DOHH2 (cell line): ENCODE measurements around the gene LRPPRC.

ENCODE experiments used
- EZH2phosphoT487 ChIP-seq: fragments of 200-600 bp; sonication (generic); IDR thresholded peaks from 2 replicates; pipeline ENCODE4 v1.6.1; 2017; ENCODE audit warnings: borderline replicate concordance, mild to moderate bottlenecking, antibody characterized with exemption, low read length, moderate library complexity, mixed read lengths
- TF ChIP-seq, protein P1 (sequence below): fragments of 200-600 bp; sonication (generic); IDR thresholded peaks from one replicate; pipeline ENCODE4 v1.5.1; 2014; ENCODE audit warnings: antibody characterized with exemption, mild to moderate bottlenecking, low read depth, low read length; ENCODE audit not compliant: poor library complexity, severe bottlenecking

DNA sequence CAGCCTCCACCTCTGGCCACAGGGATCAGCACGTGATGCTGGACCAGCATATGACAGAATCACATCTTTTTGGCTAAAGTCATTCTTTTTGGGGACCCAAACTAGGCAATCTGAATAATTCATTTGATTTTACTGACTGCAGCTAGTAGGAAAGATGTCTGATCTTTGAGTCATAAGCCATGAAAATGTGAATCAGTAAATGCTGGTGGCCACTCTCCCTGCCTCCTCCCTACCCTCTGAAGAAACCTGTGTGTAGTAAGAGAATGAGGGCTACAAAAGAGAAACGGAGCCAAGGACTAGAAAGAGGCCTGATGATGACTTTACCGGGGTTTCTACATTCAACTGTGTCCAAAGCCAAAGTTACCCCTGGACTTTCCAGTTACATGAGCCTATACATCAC is 10.1 kb upstream of the LRPPRC start:
- TF ChIP-seq, protein P1, sequence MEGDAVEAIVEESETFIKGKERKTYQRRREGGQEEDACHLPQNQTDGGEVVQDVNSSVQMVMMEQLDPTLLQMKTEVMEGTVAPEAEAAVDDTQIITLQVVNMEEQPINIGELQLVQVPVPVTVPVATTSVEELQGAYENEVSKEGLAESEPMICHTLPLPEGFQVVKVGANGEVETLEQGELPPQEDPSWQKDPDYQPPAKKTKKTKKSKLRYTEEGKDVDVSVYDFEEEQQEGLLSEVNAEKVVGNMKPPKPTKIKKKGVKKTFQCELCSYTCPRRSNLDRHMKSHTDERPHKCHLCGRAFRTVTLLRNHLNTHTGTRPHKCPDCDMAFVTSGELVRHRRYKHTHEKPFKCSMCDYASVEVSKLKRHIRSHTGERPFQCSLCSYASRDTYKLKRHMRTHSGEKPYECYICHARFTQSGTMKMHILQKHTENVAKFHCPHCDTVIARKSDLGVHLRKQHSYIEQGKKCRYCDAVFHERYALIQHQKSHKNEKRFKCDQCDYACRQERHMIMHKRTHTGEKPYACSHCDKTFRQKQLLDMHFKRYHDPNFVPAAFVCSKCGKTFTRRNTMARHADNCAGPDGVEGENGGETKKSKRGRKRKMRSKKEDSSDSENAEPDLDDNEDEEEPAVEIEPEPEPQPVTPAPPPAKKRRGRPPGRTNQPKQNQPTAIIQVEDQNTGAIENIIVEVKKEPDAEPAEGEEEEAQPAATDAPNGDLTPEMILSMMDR: no peak
- TF ChIP-seq EZH2phosphoT487: no peak
